NCI-H2227 (cell line): ENCODE data around the gene MRPS11.
A peak's percentile ranks its signal among the peaks of the same experiment; 100 is the strongest.
"Not testable (repeated sequence)": the region's sequence is repeated elsewhere in the genome, so short reads cannot be mapped to it uniquely, and the experiment has no call there.

Experiments
- DNase-seq: peaks from one replicate; lab custom pipeline; 2025; ENCODE audit not compliant: unreplicated experiment; lab: John Stamatoyannopoulos, UW

MRPS11 gene

DNA sequence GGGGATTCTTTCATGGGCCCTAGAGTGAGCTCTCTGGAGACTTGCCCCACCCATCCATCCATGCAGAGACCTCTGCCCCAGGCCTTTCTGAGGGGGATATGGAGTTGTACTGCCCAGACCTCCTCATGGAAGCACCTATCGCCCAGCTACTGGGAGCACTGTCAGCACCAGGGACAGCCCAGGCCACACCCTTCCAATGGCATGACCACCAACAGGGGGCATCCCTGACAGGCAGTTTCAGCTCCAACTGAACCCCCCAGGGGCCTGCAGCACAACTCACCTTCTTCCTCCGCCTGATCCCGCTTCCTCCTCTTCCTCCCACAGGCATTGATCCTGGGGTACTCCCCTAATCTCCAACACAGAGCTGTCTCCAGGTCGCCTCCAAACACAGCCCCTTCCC lies 21.8 kb downstream of the MRPS11 start:
- DNase-seq = no peak

DNA sequence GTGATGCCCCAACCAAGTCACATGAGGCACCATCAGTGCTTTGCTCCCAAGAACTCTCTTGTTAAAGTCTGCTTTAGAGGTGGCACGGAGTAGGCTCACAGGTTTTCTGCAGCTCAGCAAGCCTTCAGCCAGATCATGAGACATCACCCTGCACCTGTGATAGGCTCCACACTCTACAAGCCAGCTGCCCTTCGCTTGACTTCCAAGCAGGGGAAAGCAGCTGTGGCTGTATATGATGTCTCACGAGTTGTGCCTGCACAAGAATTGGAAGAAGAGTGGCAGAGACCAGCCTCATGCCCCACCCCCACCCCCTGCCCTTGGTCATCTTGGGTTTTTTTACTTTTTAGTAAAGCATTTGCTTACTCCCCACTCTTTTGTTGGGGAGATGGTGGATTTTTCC lies 22.5 kb downstream of the MRPS11 start:
- DNase-seq = no peak

DNA sequence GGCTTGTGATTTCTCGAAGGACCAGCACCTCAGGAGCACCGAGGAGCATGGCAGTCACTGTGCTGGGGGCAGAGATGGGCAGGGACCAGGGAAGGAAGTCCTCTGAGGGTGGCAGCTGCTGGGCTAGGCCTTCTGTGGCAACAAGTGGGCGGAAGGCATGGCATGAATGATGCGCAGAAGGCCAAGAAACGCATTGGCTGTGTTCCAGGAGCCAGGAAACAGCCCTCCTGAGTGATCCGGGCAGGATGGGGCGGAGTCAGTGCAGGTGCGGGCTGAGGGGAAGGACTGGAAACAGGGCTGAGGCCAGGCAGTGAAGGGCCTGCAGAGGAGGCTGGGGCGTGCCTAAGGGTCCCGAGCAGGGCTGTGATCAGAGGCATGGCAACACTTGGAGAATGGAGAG lies 23.6 kb downstream of the MRPS11 start:
- DNase-seq = no peak

DNA sequence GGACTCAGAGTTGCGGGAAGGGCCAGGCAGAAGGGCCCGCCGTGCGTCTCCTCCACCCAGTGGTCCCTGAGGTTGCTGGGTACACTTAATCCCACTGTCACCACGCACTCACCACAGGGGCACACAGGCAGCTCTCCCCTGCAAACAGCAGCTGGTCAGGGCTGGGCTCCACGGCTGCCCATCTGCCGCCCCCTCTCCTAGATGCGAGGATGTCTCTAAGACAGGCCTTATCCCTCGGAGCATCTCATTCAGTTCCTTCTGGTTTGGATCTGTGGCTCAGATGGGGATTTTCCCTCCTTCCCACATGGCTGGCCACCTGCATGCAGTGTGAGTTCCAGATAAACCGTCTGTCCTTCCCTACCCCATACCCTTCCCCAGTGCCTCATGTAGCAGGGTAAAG lies 26.3 kb downstream of the MRPS11 start:
- DNase-seq = no peak

DNA sequence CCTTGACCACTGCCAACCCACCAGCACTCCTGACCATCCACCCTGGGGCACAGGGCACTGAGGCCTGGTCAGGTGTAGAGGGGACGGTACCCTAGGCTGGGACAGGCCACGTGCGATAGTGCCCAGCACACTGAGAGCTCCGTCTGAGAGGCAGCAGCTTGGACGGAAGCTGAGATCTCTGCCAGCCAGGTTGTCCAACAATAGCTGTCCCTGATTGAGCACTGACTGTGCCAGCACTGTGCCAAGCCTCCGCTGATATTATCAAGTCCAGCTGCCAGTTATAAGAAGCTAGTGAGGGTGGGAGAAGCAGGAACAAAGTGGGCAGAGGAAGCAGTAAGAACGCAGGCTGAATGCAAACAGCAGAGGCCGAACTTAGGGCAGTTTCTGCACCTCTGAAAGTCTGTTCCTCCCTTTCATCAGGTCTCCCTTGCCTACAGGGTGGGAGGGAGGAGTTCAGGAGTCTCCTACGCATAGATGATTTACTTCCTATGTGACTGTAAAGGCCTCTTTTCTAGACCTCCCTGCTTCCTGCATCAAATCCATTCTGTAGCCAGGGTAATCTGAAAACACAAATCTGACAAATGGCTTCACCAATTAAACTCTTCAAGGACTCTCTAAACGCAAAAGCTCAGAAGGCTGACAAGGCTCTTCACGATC lies 29.7 kb downstream of the MRPS11 start:
- no peak for DNase-seq

DNA sequence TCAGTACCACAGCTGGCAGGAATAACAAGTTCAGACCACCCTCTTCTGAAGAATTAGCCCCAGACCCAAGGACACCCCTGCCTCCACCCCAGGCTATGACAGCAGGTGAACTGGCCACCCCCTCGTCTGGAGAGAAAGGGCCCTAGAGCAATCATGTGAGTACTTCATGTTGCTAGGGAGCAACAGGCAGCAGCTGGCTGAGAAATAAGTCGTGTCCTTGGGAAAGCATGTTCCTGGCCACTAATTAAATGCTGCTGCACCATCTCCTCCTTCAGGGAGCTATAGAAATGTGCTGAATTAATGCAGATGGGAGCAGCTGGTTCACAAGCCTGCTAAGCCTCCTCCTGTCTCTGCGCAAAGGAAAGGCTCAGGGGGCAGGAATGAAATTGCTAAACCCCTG lies 31.5 kb downstream of the MRPS11 start:
- DNase-seq = peak; percentile 69

DNA sequence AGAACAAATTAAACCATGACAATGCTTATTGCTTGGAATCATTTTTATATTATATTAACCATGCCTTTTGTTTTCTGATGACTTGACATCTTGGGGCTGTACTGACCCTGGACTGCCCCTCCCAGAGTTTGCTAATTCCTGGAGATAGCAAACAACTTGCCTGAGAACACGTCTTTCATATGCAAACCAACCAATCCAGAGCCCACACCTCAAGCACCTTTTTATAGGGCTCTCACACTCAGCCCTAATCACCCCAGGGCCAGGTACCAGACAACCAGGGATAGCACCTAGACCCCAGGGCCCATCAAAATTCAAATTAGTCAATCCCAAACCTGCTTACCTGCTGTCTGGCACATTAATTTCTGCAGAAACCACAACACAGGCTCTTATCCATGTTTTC lies 36.9 kb downstream of the MRPS11 start:
- no peak for DNase-seq

DNA sequence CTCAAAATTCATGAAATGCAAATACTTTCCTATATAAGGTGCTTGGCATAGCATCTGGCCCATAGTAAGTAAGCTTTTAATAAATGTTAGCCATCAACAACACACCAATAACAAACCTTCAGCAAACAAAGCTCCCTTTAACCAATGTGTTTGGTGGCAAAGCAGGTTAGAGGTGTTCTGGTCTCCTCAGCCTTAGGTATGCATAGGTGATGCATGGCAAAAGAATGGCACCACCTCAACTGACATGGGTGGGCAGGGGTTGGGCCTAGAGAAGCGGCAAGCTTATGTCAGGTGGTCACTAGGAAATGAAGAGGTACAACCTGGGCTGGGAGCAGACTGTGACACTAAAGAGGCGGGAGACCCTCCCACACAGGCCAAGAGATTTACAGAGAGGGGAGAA lies 38.2 kb downstream of the MRPS11 start:
- DNase-seq = no peak

DNA sequence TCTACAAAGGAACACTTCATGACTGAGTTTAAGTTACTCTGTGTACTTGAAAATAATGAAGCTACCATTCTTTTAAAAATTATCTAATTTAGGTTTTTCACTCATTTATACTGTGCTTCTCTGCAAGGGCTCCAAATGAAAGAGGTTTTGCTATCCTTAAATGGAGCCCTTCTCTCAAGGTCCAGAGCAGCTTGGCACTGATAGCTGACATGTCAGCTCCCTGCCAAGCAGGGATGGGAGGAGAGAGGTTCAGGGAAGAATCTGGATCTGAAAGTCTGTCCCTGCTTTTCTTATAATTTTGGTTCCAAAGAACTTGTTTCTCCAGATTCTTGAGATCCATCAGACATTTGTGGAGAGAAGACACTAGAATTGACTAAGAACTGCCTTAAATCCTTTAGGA lies 39.1 kb downstream of the MRPS11 start:
- no peak for DNase-seq

DNA sequence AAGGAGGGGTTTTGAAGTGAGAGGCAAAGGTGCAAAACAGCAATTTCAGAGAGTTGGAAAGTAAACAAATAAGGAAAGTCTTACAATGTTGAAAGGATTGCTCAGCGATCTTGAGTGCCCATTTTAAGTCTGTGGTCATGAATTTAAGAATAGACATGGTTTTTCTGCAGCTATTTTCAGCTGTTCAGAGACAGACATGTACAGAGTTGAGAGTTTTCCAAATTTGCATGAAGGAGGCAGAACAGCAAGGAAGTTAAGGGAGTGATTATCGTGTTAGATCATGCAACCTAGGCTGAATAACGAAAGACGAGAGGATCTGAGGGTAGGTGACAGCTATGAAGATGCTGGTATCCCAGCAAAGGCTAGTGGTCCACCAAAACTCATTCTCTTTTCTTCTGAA lies 41.8 kb downstream of the MRPS11 start:
- DNase-seq = no peak

DNA sequence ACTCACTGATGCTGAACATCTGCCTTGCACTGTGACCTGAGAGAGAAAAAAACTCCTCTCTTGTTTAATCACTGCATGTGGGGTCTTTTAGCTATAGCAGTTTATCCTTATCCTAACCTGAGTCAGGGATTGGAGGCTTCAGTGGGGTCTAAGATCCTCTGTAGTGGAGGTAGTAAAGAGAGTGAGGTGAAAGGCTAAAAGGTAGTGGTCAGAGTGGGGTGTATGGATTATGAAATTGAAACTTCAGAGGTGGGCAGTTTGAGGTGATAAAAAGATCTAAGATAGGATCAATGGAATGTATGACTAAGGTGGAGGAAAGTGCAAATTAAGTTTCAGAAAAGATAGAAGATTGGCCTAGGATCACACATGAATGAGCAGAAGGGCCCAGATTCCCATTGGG lies 42.5 kb downstream of the MRPS11 start:
- no peak for DNase-seq

DNA sequence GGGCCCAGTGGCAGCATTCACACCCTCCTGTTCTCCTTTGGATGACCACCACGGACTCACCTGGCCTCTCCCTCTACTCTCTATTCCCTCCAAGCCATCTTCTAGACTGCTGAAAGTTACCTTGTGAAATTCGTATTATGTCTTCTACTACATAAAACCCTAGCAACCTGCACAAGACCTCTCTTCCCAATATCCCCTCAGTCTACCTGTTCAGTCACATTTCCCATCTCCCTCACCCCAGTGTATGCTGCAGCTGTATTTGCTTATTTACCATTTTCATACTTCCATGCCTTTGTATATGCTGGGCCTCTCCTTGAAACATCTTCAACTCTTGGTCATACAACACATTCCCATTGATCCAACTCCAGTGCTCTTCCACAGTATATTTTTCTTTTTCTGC lies 43.7 kb downstream of the MRPS11 start:
- DNase-seq = no peak

DNA sequence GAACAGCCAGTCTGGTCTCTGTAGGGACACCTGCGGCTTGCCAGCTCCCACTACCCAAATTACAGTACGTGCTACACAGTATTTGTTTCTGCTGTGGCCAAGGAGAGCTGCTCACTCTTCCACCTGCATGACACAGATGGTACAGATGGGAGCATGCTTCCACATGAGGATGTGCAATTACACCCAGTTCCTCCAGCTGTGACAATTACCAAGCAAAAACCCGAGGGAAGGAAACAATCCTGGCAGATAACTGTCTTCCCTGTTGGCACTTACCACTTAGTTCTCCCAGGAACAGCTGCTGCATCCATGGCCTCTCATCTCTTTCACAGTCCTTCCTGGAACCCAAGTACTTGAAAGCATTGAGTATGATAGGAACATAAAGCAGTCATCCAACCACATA lies 44.6 kb downstream of the MRPS11 start:
- DNase-seq = peak; percentile 86

DNA sequence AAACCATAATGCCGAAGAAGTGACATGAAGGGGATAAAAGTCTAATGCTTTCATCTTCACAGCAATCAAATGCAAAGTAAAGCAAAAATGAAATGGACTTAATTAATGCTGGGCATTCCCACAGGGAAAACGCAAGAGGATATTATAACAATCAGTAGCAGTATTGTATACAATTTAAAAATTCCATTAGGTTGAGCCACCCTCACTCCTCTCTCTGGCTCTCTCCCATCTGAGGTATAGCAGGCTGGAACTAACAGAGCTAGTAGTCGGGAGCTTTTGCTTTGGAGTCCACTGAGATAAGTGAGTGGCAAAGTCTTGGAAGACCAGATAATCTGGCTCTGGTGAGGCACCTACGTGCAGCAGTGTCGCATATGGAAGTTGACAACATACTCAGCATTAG lies 45.1 kb downstream of the MRPS11 start:
- no peak for DNase-seq

DNA sequence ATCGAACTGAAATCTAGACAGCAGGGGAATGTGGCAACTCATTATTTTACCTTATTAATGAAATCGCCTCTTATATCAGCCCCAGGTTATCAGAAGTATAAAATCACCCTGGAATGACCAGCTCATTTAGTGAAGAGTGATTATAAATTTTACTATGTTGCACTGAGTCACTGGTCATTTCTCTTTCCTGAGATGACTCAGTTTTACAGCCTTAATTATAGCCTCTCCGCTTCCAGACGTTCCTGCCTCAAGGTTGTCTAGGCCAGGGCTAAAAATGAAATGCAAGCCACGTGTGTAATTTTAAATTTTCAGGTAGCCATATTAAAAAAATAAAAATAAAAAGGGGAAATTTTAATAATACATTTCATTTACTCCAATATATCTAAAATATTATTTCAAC lies 45.7 kb downstream of the MRPS11 start:
- no peak for DNase-seq

DNA sequence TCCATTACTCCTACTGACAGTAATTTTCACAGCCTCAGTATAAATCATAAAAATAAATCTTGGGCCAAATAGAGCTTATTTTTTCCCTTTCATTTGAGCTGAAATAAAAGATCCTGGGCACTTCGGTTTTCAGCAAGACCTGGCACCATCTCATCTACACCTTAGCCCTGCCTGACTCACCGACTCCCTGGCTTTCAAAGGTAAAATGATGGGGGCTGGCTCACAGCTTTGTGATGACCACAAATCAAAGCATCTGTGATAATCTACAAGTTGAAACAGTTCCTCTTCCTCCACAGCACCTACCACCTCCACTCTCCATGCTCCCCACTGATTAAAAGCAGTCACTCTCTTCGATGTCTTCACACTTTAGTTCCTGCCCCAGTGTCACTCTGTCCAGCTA lies 51.4 kb downstream of the MRPS11 start:
- no peak for DNase-seq

DNA sequence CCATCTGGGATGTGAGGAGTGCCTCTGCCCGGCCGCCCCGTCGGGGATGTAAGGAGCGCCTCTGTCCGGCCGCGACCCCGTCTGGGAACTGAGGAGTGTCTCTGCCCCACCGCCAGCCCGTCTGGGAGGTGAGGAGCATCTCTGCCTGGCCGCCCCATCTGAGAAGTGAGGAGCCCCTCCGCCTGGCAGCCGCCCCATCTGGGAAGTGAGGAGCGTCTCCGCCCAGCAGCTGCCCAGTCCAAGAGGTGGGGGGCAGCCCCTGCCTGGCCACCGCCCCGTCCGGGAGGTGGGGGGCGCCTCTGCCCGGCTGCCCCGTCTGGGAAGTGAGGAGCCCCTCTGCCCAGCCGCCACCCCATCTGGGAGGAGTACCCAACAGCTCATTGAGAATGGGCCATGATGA lies 56.6 kb downstream of the MRPS11 start:
- DNase-seq = not testable (repeated sequence)

DNA sequence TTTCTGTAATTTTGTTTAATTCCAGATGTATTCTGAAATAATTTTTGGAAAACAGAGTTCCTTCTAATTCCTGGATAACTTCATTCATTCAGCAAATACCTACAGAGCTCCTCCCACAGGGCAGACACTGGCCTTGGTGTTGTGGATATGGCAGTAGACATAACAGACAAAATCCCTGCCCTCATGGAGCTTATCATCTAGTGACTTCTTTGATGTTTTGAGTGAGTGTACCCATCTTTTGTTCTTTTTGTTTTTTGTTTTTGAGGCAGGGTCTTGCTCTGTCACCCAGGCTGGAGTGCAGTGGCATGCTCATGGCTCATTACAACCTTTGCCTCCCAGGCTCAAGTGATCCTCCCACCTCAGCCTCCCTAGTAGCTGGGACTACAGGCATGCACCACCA lies 57.9 kb downstream of the MRPS11 start:
- DNase-seq = no peak

DNA sequence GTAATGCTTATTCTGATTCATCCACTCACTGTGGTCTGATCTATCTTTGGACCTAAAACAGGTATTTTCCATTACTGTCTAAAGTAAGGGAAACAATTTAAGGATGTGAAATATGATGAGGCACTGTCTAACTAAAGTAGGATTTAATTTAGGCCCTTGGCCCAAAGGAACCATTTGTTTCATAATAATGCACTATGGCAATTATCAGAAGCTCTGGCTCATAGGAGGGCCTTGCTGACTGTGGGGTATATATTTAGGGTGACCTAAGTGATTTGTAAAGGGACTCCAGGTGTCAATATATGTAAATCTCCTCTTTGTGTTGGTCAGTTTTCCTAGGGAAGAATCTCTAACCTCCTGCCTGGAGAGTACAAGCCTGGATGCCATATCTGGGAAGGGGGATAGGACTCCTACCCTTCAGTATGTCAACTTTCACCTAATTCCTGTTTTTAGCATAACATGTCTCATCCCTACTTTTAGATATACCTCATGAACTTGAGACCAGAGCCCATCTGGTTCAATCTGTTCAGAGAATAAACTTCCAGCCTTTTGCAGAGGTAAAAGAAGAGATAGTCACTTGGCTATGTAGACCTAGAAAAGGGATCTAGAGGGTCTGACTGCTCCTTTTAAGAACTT lies 58.9 kb downstream of the MRPS11 start:
- DNase-seq = no peak

DNA sequence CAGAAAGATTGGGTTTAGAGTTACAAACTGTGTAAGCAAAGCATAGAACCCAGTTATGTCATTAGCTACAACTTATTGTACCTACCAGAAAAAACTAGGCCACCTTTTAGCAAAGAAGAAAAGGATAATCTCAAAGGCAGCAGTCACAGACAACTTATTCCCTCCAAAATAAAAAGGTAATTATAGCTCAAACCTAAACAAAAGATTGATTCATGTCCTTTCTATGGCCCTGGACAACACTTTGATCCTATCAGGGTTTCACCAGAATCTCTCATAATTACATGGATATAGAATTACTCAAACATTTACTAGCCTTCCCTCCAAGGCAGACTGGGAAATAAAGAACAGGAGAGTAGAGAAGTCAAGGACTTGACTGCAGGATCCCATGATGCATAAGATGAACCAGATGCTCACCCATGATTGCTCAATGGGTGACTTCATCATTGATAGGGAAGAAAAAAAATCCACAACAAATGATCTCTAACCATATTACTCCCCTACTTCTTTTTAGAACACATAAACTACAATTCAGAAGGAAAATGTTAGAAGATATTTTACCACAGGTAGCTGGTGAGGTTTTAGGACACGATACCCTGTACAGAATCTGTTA lies 61.6 kb downstream of the MRPS11 start:
- DNase-seq = no peak
